Central memory CD8-positive, alpha-beta T cell (primary cell): ENCODE data around the gene SYTL2.
A peak's percentile ranks its signal among the peaks of the same experiment; 100 is the strongest.
"Not testable (repeated sequence)": the region's sequence is repeated elsewhere in the genome, so short reads cannot be mapped to it uniquely, and the experiment has no call there.

Experiments
- ATAC-seq: fragments of 150-1000 bp; cut with Tn5 transposase; replicated peaks from 2 replicates; pipeline ENCODE4 v1.10.0; 2022; ENCODE audit warnings: mild to moderate bottlenecking, moderate FRiP score, moderate number of reproducible peaks; ENCODE audit not compliant: poor library complexity, severe bottlenecking; ENCODE audit errors: extremely low read depth
- DNase-seq, 2 donors: peaks; one replicate each; pipeline ENCODE4 v3.0.0; 2021; ENCODE audit warnings: low spot score in 2 of 2
- H3K27ac Mint-ChIP-seq: one replicate; pipeline ENCODE4 v1.8.0; 2022; ENCODE audit warnings: low read depth, mild to moderate bottlenecking, moderate library complexity, mixed read lengths
- H3K27me3 Mint-ChIP-seq: one replicate; pipeline ENCODE4 v1.8.0; 2022; ENCODE audit warnings: mixed read lengths
- H3K36me3 Mint-ChIP-seq: one replicate; pipeline ENCODE4 v1.8.0; 2022; ENCODE audit warnings: mild to moderate bottlenecking, moderate library complexity, mixed read lengths; ENCODE audit not compliant: insufficient read depth
- H3K4me1 Mint-ChIP-seq: one replicate; pipeline ENCODE4 v1.8.0; 2022; ENCODE audit warnings: mixed read lengths
- H3K4me3 Mint-ChIP-seq: one replicate; pipeline ENCODE4 v1.8.0; 2022; ENCODE audit warnings: mild to moderate bottlenecking, moderate library complexity, mixed read lengths
- H3K9me3 Mint-ChIP-seq: one replicate; pipeline ENCODE4 v1.8.0; 2022; ENCODE audit warnings: mixed read lengths

The SYTL2 gene

DNA sequence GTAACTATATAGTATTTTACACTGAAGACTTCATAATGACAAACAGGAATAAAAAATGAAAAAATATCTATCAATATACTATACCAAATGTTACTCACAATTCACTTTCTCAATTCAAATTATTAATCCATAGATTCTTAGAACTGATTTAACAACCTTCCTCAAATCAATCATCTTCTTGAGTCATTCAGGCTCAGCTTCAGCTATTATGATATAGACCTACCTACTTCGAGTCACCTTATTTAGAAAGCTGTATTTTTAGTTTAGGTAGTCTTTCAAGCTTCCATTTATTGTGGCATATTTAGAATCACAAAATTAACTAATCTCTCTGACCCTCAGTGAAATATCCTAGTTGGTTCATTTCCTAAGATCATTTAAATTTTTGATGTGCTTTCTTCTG lies 154.2 kb downstream of the SYTL2 start:
- no peaks in the 10 kb centered on the region for H3K9me3 Mint-ChIP-seq
- H3K4me3 Mint-ChIP-seq = no peak overlapping the region
- peak overlapping the region; percentile 33 for H3K27ac Mint-ChIP-seq
- H3K4me1 Mint-ChIP-seq = peaks cover 39% of the 10 kb centered on the region
- H3K27me3 Mint-ChIP-seq = no peaks in the 10 kb centered on the region
- ATAC-seq = no peak
- peaks cover 59% of the 10 kb centered on the region for H3K36me3 Mint-ChIP-seq
- no peak for DNase-seq

DNA sequence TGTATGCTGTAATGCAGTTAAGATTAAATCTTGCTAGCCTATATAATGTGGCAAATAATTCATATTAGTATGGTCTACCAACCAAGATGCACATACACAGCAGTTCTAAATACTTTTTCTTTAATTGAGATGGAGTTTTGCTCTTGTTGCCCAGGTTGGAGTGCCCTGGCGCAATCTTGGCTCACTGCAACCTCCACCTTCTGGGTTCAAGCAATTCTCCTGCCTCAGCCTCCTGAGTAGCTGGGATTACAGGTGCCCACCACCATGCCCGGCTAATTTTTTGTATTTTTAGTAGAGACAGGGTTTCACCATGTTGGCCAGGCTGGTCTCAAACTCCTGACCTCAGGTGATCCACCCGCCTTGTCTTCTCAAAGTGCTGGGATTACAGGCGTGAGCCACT lies 156.6 kb downstream of the SYTL2 start:
- peaks cover 43% of the 10 kb centered on the region for H3K36me3 Mint-ChIP-seq
- not testable (repeated sequence) for H3K9me3 Mint-ChIP-seq, DNase-seq, H3K4me3 Mint-ChIP-seq, ATAC-seq, H3K27ac Mint-ChIP-seq, H3K27me3 Mint-ChIP-seq
- H3K4me1 Mint-ChIP-seq = peaks cover 32% of the 10 kb centered on the region

DNA sequence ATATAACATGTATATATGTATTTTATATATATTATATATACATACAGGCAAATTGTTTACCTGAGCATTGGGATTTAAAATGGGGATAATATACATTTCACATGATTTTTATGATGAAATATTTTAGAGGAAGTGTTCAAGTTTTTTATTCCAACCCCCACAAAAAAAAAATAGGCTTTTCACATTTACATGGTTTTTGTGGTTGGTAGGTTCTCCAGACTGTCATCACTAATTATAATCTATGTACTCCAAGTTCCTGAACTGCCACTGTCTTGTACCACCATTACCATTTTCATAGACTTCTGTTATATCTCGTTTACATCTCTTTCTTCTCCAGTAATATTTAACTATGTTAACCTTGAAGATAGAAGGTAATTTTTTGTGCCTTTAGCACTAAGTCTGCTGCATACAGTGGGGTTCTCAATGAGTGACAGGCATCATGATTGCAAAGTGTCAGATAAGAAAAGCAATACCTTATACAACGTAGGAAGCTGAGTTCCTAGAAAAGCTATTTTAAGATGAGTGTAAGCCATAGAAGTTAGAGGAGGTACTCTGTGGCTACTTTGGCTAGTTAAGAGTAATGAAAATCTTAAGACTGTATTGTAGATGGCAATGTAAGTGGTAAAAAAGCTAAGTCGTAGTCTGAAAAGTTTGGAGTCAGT lies 158.0 kb downstream of the SYTL2 start:
- peaks cover 36% of the 10 kb centered on the region for H3K4me1 Mint-ChIP-seq
- no peaks in the 10 kb centered on the region for H3K9me3 Mint-ChIP-seq
- H3K36me3 Mint-ChIP-seq = peaks cover 35% of the 10 kb centered on the region
- DNase-seq (no peak), ATAC-seq (no peak)
- H3K27me3 Mint-ChIP-seq = no peaks in the 10 kb centered on the region
- no peak overlapping the region for H3K4me3 Mint-ChIP-seq
- H3K27ac Mint-ChIP-seq = no peak overlapping the region

GRCh38 chr11:85651118-85651517 lies 159.8 kb downstream of the SYTL2 start:
- Mint-ChIP-seq H3K9me3 (no peaks in the 10 kb centered on the region), H3K4me1 (peaks cover 42% of the 10 kb centered on the region), H3K27ac (peak overlapping the region; percentile 12), H3K4me3 (no peak overlapping the region), H3K27me3 (no peaks in the 10 kb centered on the region), H3K36me3 (peaks cover 26% of the 10 kb centered on the region)
- ATAC-seq (no peak), DNase-seq (no peak)

DNA sequence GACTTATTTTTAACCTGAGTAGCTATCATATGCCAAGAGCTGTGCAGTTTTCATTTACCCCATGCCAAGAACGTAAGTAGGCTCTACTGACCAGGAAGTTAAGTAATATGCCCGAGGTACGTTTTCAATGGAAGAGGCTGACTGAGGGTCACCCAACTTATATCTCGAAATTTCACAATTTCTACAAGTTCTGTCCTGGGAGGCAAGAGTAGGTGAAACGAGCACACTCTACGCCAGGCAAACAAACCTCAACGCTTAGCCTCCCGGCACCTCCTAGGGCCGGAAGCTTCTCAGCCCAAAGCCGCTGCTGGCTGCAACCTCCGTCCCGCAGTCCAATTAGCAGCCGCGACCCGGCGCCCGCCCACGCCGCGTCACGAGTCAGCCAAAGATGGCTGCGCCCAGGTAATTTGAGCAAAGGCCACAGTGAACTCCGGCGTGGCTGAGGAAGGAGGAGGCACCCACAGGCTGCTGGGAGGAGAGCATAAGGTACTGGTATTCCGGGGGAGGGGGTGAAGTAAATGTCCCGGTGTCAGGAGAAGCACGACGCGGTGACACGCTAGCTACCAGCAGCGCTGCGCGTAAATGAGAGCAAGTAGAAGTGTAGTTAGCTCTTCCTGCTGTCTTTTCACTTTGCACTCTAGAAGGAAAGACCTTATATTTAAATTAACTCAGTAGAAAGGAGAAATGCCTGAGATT lies 163.2 kb downstream of the SYTL2 start, which contains the start of gene TMEM126A:
Gene TMEM126A (plus strand): TSS at position 364 of the 696 bp plus-strand sequence. CDS start 2,289 bp downstream, outside the sequence.
- Mint-ChIP-seq H3K36me3 (peaks cover 12% of the 10 kb centered on the region), H3K4me1 (peaks cover 37% of the 10 kb centered on the region), H3K27ac (peak within 1 kb of the TSS; percentile 93), H3K4me3 (peak within 1 kb of the TSS; percentile 90), H3K9me3 (no peaks in the 10 kb centered on the region), H3K27me3 (peaks cover 28% of the 10 kb centered on the region)
- peak; percentile 80 to 83 for DNase-seq
- ATAC-seq = peak; percentile 99

GRCh38 chr11:85647078-85647477 lies 163.9 kb downstream of the SYTL2 start:
- DNase-seq (no peak), ATAC-seq (no peak)
- H3K9me3 Mint-ChIP-seq = no peaks in the 10 kb centered on the region
- peaks cover 35% of the 10 kb centered on the region for H3K27me3 Mint-ChIP-seq
- H3K36me3 Mint-ChIP-seq = peaks cover 12% of the 10 kb centered on the region
- peak overlapping the region; percentile 90 for H3K4me3 Mint-ChIP-seq
- H3K4me1 Mint-ChIP-seq = peaks cover 33% of the 10 kb centered on the region
- peak overlapping the region; percentile 93 for H3K27ac Mint-ChIP-seq
